Measurements from ENCODE around the gene TMOD2. TPM values are rescaled to one million over a fixed set of nuclear protein-coding genes. Genes with fewer than 3 reads are reported as not detected.

Gene TMOD2
- total RNA-seq, 2 donors from 2014 or later: 5.1 to 7.3 TPM

DNA sequence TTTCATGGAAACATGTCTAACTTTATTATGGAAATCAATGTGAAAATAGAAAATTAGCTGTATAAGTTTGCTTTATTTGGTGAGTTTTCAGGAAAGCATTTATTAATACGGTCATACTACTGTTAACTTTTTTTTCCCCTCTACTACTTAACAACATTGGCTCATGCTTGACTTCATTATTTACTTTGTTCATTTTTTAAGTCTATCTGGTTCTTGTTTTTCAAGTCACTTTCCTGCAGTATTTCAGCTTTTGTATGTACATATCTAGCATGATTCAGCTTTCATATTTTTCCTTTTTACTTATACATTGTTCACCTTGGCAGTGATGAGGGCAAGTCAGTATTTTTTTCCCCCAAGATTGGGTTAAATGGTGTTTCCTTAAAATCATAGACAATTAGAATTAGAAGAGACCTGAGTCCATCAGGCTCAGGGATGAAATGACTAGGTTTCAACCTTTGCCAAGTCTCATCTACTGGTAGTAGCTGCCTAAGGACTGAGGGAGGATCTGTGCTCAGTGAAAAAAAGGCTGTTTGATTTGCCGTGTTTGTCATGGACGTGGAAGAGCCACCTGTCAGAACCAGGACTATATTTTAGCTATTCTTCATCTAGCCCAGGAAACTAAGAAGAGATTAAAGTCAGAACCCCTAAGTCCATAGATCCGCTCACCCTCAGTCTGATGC is 93.5 kb downstream of the TMOD2 start:
- H3K4me3 Mint-ChIP-seq: peak overlapping the region in 1 of 2 donors; percentile 16
- peaks cover 0 to 2% of the 10 kb centered on the region in 2 donors for H3K36me3 Mint-ChIP-seq (ENCODE audit: insufficient read depth in 2 of 2)
- DNase-seq (no peak), ATAC-seq (replicated peaks in 1 of 2) (no peak)
- no peaks in the 10 kb centered on the region for H3K27me3 Mint-ChIP-seq (ENCODE audit: low read depth)
- peak overlapping the region; percentile 82 for H3K27ac Mint-ChIP-seq
- peaks cover 70% of the 10 kb centered on the region for H3K4me1 Mint-ChIP-seq (ENCODE audit: low read depth)
- H3K9me3 Mint-ChIP-seq: no peaks in the 10 kb centered on the region

GRCh38 chr15:51846066-51846462 is 94.7 kb downstream of the TMOD2 start:
- Mint-ChIP-seq H3K9me3 (no peaks in the 10 kb centered on the region), H3K4me1 (ENCODE audit: low read depth) (peaks cover 62% of the 10 kb centered on the region), H3K27ac (peak overlapping the region; percentile 52), H3K36me3 (ENCODE audit: insufficient read depth in 2 of 2) (peaks cover 0 to 2% of the 10 kb centered on the region in 2 donors), H3K27me3 (ENCODE audit: low read depth) (no peaks in the 10 kb centered on the region), H3K4me3 (peak overlapping the region in 1 of 2 donors; percentile 68)
- ATAC-seq (replicated peaks in 1 of 2) (no peak), DNase-seq (no peak)

GRCh38 chr15:51846463-51847230 is 95.2 kb downstream of the TMOD2 start:
- DNase-seq (no peak), ATAC-seq (replicated peaks in 1 of 2) (peak; percentile 34 to 37)
- peaks cover 0 to 2% of the 10 kb centered on the region in 2 donors for H3K36me3 Mint-ChIP-seq (ENCODE audit: insufficient read depth in 2 of 2)
- peaks cover 59% of the 10 kb centered on the region for H3K4me1 Mint-ChIP-seq (ENCODE audit: low read depth)
- peak overlapping the region; percentile 52 for H3K27ac Mint-ChIP-seq
- no peaks in the 10 kb centered on the region for H3K9me3 Mint-ChIP-seq
- no peaks in the 10 kb centered on the region for H3K27me3 Mint-ChIP-seq (ENCODE audit: low read depth)
- peak overlapping the region; percentile 30 to 68 for H3K4me3 Mint-ChIP-seq

- Mint-ChIP-seq H3K9me3 (no peaks in the 10 kb centered on the region), H3K27ac (no peak overlapping the region), H3K4me3 (no peak overlapping the region), H3K27me3 (ENCODE audit: low read depth) (no peaks in the 10 kb centered on the region), H3K36me3 (ENCODE audit: insufficient read depth in 2 of 2) (peaks cover 0 to 2% of the 10 kb centered on the region in 2 donors), H3K4me1 (ENCODE audit: low read depth) (peaks cover 53% of the 10 kb centered on the region)
- no peak for ATAC-seq (replicated peaks in 1 of 2)
- no peak for DNase-seq
These were observed 97.4 kb downstream of the TMOD2 start for GRCh38 chr15:51848811-51849210.

DNA sequence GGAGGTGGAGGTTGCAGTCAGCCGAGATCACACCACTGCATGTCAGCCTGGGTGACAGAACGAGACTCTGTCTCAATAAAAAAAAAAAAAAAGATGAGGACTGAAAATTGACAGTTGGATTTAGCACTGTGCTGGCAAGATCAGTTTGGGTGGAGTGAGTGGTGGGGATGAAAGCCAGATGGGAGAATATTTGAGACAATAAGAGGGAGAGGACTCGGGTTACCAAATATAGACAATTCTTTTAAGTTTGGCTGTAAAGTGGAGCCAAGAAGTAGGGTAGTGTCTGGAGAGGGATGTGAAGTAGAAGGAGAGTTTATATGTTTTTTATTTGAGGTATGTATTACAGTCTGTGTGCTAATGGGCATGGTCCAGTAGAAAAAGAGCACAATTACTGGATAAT is 98.5 kb downstream of the TMOD2 start:
- H3K27ac Mint-ChIP-seq: peak overlapping the region; percentile 15
- DNase-seq (no peak), ATAC-seq (replicated peaks in 1 of 2) (no peak)
- H3K4me3 Mint-ChIP-seq: no peak overlapping the region
- H3K9me3 Mint-ChIP-seq: no peaks in the 10 kb centered on the region
- H3K36me3 Mint-ChIP-seq (ENCODE audit: insufficient read depth in 2 of 2): peaks cover 0 to 2% of the 10 kb centered on the region in 2 donors
- no peaks in the 10 kb centered on the region for H3K27me3 Mint-ChIP-seq (ENCODE audit: low read depth)
- peaks cover 50% of the 10 kb centered on the region for H3K4me1 Mint-ChIP-seq (ENCODE audit: low read depth)

DNA sequence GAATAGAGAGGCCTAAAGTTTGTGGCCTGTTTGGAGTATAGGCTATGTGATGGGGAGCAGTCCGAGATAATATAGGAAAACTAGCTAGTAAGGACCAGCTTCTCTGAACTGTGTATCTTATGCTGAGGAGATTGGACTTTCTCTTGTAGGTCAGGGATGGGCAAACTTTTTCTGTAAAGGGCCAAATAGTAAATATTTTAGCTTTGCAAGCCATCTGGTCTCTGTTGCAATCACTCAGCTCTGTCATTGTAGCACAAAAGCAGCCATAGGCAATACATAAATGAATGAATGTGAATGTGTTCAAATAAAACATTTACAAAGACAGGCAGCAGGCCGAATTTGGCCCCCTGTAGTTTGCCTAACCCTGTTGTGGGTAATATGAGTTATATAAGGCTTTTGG is 102.6 kb downstream of the TMOD2 start:
- peaks cover 0 to under 1% of the 10 kb centered on the region in 2 donors for H3K9me3 Mint-ChIP-seq
- H3K4me3 Mint-ChIP-seq: no peak overlapping the region
- ATAC-seq (replicated peaks in 1 of 2): no peak
- no peak for DNase-seq
- H3K27ac Mint-ChIP-seq: peak overlapping the region; percentile 17
- no peaks in the 10 kb centered on the region for H3K27me3 Mint-ChIP-seq (ENCODE audit: low read depth)
- peaks cover under 1% of the 10 kb centered on the region in 2 donors for H3K36me3 Mint-ChIP-seq (ENCODE audit: insufficient read depth in 2 of 2)
- peaks cover 31% of the 10 kb centered on the region for H3K4me1 Mint-ChIP-seq (ENCODE audit: low read depth)

- Mint-ChIP-seq H3K4me1 (ENCODE audit: low read depth) (peaks cover 33% of the 10 kb centered on the region), H3K9me3 (peaks cover 0 to 2% of the 10 kb centered on the region in 2 donors), H3K36me3 (ENCODE audit: insufficient read depth in 2 of 2) (peaks cover 2 to 5% of the 10 kb centered on the region in 2 donors), H3K27ac (no peak overlapping the region), H3K4me3 (no peak overlapping the region), H3K27me3 (ENCODE audit: low read depth) (no peaks in the 10 kb centered on the region)
- no peak for ATAC-seq (replicated peaks in 1 of 2)
- DNase-seq: no peak
These were observed 104.2 kb downstream of the TMOD2 start for GRCh38 chr15:51855612-51856011.

DNA sequence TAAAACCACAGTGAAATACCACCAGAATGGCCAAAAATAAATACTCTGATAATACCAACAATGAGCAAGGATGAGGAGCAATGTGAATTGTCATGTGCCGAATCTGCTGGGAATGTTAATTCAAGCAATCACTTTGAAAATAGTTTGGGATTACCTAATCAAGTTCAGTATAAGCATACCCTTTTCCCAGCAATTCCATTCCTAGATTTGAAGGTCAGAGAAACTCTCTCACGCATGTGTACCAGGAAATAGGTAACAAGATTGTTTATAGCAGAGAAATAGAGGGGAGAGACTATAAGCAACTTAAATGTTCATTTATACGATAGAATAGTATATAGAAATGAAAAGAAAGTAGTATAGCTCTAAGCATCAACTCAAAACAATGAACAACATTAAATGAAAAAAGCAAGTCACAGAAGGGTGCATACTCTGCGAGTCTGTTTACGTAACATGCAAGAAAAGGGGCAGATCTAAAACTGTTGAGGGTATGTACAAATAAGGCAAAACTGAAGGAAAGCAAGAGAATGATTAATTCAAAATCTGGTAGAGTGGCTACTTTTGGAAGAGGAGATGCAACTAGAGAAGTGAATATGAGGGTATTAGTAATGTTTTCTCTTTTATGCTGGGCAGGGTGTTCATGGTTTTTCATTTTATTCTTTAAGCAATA is 105.5 kb downstream of the TMOD2 start:
- peaks cover 36% of the 10 kb centered on the region for H3K4me1 Mint-ChIP-seq (ENCODE audit: low read depth)

DNA sequence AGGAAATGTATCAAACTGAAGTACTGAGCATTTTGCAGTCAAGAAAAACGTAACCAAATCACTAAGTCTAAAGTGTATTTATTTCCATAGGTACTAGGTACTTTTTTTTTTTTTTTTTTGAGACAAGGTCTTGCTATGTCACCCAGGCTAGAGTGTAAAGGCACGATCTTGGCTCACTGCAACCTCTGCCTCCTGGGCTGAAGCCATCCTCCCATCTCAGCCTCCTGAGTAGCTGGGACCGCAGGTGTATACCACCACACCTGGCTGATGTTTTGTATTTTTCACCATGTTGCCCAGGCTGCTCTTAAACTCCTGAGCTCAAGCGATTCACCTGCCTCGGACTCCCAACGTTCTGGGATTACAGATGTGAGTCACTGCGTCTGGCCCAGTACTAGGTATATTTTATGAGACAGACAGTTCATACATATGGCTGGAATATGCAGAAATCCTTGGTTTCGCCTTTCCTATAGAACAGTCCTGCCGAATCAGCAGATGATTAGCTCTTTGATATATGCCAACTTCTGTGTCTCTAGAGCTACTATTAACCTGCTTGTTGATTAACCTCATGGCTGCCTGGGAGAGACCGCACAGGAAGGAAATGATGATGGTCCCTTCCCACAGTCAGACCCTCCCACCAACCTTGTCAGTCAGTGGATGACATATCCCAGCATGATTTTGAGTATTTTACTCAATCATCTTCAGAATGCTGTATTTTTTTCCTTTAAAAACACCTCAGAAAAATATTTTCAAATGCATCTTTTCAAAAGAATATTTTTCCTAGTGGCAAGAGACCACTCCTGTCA is 110.4 kb downstream of the TMOD2 start:
- Mint-ChIP-seq H3K4me1 (ENCODE audit: low read depth) (peaks cover 56% of the 10 kb centered on the region), H3K27ac (peak overlapping the region; percentile 26), H3K27me3 (ENCODE audit: low read depth) (no peaks in the 10 kb centered on the region), H3K9me3 (peaks cover 0 to 2% of the 10 kb centered on the region in 2 donors), H3K4me3 (peak overlapping the region; percentile 61 to 69), H3K36me3 (ENCODE audit: insufficient read depth in 2 of 2) (peaks cover 16 to 29% of the 10 kb centered on the region in 2 donors)
- peak; percentile 84 to 93 for ATAC-seq (replicated peaks in 1 of 2)
- DNase-seq: peak; percentile 36 to 38

More for the DNA sequence above, 105.5 kb downstream of the TMOD2 start:
- H3K4me3 Mint-ChIP-seq: no peak overlapping the region
- ATAC-seq (replicated peaks in 1 of 2) (no peak), DNase-seq (no peak)
- H3K27ac Mint-ChIP-seq: no peak overlapping the region
- peaks cover 5 to 7% of the 10 kb centered on the region in 2 donors for H3K36me3 Mint-ChIP-seq (ENCODE audit: insufficient read depth in 2 of 2)
- H3K9me3 Mint-ChIP-seq: peaks cover 0 to 2% of the 10 kb centered on the region in 2 donors
- no peaks in the 10 kb centered on the region for H3K27me3 Mint-ChIP-seq (ENCODE audit: low read depth)

DNA sequence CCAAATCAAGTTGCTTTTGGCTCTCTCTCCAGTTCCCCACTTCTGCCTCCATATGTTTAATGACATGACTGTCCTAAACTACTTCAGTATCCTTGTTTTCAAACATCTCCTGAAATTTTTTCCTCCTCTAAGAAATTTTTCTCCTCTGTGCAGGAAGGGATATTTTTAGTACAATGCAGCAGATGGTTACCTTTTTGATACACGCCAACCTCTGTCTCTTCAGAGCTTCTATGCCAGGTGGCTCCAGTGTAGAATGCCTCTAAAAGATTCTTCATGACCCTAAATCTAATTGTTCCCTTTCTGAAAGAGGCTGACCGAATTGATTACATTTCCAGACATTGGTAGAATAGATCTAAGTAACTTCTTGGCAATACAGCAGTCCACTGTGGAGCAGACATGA is 111.7 kb downstream of the TMOD2 start:
- no peak for DNase-seq
- peak overlapping the region; percentile 90 for H3K27ac Mint-ChIP-seq
- H3K9me3 Mint-ChIP-seq: peaks cover 0 to 2% of the 10 kb centered on the region in 2 donors
- no peaks in the 10 kb centered on the region for H3K27me3 Mint-ChIP-seq (ENCODE audit: low read depth)
- H3K4me3 Mint-ChIP-seq: peak overlapping the region; percentile 13 to 21
- peaks cover 50% of the 10 kb centered on the region for H3K4me1 Mint-ChIP-seq (ENCODE audit: low read depth)
- peaks cover 19 to 30% of the 10 kb centered on the region in 2 donors for H3K36me3 Mint-ChIP-seq (ENCODE audit: insufficient read depth in 2 of 2)
- ATAC-seq (replicated peaks in 1 of 2): no peak

- Mint-ChIP-seq H3K27ac (peak overlapping the region; percentile 26), H3K27me3 (ENCODE audit: low read depth) (no peaks in the 10 kb centered on the region), H3K9me3 (no peaks in the 10 kb centered on the region), H3K4me3 (peak overlapping the region in 1 of 2 donors; percentile 8), H3K4me1 (ENCODE audit: low read depth) (peaks cover 50% of the 10 kb centered on the region), H3K36me3 (ENCODE audit: insufficient read depth in 2 of 2) (peaks cover 19 to 30% of the 10 kb centered on the region in 2 donors)
- DNase-seq (peak in 1 of 2 donors; percentile 10), ATAC-seq (replicated peaks in 1 of 2) (peak; percentile 47 to 69)
These were observed 113.1 kb downstream of the TMOD2 start for GRCh38 chr15:51864408-51865056.

DNA sequence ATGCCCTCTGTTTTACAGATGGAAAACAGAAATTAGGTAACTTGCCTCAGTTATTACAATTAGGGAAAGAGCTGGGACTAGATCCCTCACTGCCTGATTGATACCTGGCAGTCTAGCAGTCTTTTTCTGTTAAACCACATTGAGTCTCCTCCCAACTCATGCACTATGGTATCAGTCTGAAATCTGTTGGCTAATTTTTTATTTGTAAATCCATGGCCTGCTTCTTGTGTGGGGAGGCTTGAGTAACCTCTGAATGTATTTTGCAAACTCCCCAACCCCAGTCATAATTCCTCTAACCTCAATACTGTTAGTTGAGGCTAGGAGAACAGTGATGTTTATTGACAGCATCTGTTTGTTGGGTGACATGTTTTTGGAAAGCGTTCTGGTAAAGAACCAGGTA is 113.9 kb downstream of the TMOD2 start:
- DNase-seq (no peak), ATAC-seq (replicated peaks in 1 of 2) (no peak)
- Mint-ChIP-seq H3K27me3 (ENCODE audit: low read depth) (no peaks in the 10 kb centered on the region), H3K36me3 (ENCODE audit: insufficient read depth in 2 of 2) (peaks cover 19 to 30% of the 10 kb centered on the region in 2 donors), H3K9me3 (no peaks in the 10 kb centered on the region), H3K27ac (no peak overlapping the region), H3K4me3 (no peak overlapping the region), H3K4me1 (ENCODE audit: low read depth) (peaks cover 46% of the 10 kb centered on the region)
